ENCODE data around the gene EXD3. TPM values are rescaled to one million over a fixed set of nuclear protein-coding genes. Genes with fewer than 3 reads are reported as not detected.
"Not testable (repeated sequence)": the region's sequence is repeated elsewhere in the genome, so short reads cannot be mapped to it uniquely, and the experiment has no call there.

Gene EXD3
- total RNA-seq, 1 donor from 2014 or later, result 12.0 TPM

DNA sequence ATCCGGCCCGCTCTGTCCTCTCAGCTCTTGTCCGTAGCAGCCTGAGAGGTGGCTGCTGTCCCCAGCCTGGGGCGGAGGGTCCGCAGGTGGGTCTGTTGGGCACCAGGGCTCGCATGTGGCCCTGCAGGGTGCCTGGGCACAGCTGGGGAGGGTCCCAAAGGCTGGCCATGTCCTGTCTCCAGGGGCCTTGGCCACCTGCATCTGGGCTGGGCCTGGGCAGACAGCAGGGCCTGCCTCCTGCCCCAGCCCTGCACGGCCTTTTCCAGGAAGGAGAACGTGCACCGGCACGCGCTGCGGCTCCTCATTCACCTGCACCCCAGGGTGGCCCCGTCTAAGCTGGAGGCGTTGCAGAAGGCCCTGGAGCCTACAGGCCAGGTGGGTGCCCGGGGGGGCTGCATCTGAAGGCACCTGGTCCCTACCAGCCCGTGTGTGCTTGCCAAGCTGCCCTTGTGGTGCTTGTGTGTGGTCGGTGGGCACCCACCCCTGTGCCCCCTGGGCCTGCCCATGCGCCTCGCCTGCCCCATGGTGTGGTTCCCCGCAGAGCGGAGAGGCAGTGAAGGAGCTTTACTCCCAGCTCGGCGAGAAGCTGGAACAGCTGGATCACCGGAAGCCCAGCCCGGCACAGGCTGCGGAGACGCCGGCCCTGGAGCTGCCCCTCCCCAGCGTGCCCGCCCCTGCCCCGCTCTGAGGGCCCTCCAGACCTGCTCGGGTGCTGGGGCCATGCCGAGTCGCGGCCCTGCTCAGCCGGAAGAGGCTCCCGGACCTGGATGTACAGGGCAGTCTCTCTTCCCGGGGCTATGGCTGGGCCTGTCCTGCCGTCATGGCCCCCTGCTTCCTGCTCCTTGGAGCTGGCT is 150.5 kb downstream of the EXD3 start:
- DNase-seq (ENCODE audit: low spot score), result no peak

DNA sequence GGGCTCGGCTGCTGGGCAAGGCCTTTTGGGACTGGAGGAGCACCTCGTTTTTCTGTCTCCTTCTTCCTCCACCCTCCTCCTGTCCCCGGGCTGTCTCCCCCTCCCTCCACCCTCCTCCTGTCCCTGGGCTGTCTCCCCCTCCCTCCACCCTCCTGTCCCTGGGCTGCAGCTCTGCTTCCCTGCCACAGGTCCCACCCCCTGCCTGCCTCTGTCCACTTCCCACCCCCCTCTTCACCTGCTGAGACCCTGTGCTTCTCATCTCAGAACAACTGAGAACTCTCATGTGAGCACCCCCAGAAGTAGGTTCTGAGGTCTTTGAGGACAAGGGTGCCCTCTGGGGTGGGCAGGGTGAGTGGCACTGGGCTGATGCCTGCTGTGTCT is 151.3 kb downstream of the EXD3 start:
- DNase-seq (ENCODE audit: low spot score), result no peak

DNA sequence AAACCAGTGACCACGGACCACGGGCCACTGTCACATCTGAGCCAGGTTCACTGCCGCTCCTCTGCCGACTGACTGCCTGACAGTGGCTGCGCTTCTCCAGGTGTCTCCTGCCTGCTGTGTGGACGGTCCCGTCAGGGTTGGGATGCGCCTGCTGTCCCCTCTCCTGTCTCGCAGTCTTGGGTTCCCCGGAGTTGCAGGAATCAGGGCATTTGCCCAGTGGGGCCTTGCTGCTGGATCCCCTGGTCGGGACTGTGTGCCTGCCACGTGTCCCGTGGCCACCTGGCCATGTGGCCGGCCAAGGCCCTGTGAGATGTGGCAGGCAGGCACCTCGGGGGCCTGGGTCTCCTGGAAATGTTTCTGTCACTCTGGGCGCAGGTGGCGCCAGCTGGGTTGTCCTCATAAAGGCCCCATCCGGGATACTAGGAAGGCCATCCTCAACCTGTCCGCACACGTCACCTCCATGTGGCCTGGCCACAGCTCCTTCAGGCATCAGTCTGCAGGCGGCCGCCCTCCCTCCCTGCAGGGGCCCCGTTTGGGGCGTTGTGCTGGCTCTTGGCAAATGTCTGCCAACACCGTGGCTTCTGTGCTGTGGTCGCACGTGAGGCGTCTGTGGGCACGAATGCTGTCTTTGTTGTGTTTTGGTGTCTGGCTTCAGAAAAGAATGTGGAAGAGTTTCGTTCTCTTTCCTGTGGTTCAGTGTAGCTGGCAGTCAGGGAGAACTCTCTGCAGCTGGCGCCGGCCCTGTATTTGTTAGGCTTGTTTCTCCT is 151.8 kb downstream of the EXD3 start:
- no peak for DNase-seq (ENCODE audit: low spot score)

DNA sequence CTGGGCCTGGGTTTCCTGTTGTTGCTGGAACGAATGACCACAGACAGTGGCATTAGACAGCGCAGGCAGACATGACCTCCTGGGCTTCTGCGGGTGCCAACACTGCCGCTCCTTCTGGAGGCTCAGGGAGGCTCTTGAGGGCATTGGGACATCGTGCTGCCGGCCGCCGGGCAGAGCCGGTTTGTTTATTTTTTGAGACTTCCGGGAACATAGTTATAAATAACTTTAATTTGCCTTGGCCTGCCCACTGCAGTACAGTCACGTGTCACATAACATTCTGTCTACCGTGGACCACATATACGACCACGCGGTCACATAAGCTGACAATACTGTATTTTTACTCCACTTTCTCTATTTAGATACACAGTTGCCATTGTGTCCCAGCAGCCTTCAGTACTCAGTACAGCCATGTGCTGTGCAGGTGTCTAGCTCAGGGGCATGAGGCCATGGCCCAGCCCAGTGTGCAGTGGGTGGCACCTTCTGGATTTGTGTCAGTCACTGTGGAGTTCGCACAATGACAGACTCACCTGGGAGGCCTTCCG is 153.7 kb downstream of the EXD3 start:
- DNase-seq (ENCODE audit: low spot score), result no peak

DNA sequence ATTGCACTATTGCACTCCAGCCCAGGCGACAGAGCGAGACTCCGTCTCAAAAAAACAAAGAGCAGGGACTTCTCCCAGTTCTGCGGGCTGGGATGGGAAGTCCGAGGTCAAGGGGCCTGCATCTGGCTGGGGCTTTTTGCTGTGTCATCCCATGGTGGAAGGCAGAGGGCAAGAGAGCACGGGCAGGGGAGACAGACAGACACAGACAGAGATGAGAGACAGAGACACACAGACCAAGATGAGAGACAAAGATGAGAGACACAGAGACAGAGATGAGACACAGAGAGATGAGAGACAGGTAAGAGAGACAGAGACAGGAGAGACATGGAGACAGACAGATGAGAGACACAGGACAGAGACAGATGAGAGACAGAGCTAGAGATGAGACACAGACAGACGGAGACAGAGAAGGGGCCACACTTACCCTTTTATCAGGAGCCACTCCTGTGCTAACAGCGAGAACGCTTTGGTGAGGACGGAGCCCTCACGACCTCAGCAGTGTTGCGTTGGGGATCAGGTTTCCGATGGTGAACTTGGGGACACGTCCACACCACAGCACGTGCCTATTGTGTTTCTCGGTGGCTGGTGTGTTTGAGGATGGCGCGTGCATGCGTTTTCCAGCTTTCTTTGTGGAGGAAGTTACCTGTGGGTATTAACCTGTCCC is 154.3 kb downstream of the EXD3 start:
- DNase-seq (ENCODE audit: low spot score), result no peak

DNA sequence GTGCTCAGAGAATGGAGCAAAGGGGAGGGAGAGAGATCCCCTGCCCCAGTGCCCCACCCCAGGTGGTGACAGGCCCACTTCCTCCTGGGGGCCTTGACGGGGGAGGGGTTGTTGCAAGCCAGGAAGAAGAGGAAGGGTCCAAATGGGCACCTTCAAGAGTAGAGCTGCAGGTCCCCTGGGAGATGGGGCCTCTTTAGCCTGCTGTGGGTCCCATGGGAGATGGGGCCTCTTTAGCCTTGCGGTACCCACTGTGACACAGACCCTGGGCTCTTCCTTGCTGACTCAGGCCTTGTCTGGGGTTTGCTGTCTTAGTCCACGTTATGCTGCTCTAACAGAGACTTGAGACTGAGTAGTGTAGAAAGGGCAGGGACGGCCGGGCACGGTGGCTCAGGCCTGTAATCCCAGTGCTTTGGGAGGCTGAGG is 155.0 kb downstream of the EXD3 start:
- DNase-seq (ENCODE audit: low spot score), result no peak

DNA sequence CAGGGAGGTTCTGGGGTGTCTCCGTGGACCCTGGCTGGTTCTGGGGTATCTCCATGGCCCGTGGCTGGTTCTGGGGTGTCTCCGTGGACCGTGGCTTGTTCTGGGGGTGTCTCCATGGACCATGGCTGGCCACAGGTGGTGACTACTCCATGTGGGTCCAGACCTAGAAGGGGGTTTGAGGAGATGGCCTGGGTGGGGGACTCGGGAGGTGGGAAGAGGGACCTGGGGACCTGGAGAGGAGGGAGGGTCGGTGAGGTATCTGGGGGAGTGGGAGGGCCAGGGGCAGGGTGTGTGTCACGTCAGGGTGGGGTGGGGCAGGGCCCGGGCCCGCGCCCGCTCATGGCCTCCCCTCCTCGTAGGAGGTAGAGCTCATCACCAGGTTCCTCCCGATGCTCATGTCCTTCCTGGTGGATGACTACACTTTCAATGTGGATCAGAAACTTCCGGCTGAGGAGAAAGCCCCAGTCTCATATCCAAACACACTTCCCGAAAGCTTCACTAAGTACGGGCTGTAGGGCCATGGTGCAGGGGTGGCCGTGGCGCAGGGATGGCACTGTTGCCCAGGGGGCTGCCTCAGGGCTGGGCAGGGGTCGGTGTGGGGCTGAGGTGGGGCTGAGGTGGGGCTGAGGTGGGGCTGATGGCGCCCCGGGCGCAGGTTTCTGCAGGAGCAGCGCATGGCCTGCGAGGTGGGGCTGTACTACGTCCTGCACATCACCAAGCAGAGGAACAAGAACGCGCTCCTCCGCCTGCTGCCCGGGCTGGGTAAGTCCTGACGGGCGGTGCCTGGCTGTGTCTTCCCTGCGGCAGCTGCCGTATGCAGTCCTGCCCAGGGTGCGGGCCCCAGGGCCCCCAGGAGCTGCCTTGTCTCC is 156.1 kb downstream of the EXD3 start:
- no peak for DNase-seq (ENCODE audit: low spot score)

DNA sequence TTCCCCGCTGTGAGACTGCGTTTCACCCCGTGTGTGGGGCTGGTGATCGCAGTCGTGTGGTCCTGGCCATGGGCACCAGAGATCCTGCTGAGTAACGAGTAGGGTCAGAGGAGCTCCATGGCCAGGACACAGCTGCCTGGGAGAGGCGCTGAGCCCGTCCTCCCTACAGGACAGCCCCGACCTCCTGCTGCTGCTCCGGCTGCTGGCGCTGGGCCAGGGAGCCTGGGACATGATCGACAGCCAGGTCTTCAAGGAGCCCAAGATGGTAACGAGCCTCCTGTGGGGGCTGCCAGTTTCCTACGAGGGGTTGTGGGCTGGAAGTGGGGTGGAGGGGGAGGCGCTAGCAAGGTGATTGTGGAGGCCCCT is 156.8 kb downstream of the EXD3 start:
- no peak for DNase-seq (ENCODE audit: low spot score)

DNA sequence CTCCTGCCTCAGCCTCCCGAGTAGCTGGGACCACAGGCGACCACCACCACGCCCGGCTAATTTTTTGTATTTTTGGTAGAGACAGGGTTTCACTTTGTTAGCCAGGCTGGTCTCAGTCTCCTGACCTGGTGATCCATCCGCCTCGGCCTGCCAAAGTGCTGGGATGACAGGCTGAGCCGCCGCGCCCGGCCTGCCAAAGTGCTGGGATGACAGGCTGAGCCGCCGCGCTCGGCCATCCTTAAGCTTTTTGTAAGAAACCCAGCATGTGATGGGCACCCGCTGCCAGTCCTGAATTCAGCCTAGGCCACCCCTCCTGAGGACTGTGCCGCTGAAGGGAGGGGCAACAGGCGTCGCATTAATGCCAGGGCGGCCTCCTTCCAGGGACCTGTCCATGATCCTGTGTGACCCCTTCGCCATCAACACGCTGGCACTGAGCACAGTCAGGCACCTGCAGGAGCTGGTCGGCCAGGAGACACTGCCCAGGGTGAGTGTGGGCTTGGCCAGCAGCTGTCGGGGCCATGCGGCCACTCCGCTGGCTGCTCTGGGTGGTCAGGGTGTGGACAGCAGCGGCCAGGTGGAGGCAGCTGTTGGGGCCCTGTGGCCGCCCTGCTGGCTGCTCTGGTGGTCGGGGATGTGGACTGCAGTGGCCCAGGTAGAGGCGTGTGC is 157.3 kb downstream of the EXD3 start:
- no peak for DNase-seq (ENCODE audit: low spot score)

DNA sequence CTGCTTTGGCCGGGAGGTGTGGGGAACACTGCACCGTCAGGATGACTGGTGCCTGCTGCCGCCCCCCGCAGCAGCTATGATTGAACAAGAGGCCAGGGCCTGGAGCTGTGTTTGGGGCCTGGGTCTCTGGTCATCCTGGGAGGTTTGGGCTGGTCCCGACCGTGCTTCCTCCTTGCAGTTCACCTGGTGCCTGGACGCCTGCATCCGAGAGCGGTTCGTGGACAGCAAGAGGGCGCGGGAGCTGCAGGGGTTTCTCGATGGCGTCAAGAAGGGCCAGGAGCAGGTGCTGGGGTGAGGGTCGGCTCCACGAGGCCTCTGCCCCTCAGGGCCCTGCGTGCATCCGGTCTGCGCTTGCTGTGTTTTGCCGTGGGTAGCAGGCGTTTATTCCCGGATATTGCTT is 158.9 kb downstream of the EXD3 start:
- no peak for DNase-seq (ENCODE audit: low spot score)

DNA sequence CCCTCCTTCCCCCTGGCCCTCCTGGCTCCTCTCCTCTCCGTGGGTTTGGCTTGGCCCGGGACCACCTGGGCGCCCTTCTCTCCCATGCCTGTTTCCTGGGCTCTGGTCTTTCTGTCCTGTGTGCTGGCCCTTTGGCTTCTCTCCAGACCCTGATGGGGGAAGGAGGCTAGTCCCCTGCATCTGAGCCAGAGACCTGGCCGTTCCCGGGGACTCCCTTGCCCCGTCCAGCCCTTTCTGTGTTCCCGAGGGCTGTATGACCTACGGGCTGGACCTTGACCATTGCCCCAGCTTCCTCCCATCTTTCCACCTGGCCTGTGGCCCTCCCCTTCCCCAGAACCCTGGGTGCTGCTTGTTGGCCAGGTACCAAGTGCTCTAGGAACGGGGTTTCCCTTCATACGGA is 159.5 kb downstream of the EXD3 start:
- DNase-seq (ENCODE audit: low spot score), result no peak

DNA sequence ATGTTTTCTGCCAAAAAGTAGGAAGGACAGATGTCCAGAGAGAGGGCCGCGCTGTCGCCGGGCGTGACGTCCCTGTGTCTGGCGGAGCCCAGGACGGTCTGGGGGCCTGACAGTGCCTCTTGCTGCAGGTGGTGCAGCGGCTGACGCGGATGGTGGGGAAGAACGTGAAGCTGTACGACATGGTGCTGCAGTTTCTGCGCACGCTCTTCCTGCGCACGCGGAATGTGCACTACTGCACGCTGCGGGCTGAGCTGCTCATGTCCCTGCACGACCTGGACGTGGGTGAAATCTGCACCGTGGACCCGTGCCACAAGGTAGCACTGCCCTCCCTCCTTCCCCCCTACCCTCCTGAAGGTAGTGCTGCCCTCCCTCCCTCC is 160.1 kb downstream of the EXD3 start:
- DNase-seq (ENCODE audit: low spot score), result no peak

DNA sequence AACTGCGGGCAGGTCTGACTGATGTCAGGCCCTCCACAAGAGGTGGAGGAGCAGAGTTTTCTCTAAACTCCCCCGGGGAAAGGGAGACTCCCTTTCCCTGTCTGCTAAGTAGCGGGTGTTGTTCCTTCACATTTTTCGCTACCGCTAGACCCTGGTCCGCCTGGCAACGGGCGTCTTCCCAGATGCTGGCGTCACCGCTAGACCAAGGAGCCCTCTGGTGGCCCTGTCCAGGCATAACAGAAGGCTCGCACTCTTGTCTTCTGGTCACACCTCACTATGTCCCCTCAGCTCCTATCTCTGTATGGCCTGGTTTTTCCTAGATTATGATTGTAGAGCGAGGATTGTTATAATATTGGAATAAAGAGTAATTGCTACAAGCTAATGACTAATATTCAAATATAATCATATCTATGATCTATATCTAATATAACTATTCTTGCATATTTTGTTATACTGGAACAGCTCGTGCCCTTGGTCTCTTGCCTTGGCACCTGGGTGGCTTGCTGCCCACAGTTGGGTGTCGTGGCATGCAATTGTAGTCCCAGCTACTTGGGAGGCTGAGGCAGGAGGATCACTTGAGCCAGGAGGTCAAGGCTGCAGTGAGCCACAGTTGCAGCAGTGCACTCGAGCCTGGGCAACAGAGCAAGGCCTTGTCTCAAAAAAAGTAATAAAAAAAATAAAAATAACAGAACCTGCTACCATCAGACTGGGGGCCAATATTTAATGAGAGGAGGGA is 160.6 kb downstream of the EXD3 start:
- not testable (repeated sequence) for DNase-seq (ENCODE audit: low spot score)

Other genes with a start within 250 kb of the EXD3 start
- gene ANAPC2, start 234.6 kb downstream of the EXD3 start, total RNA-seq (ENCODE audit: insufficient read depth, low replicate concordance), result 18.3 TPM
- gene SSNA1, start 234.5 kb downstream of the EXD3 start, total RNA-seq (ENCODE audit: insufficient read depth, low replicate concordance), result 30.8 TPM
- 2.2 TPM for gene TPRN, start 222.4 kb downstream of the EXD3 start, total RNA-seq (ENCODE audit: insufficient read depth, low replicate concordance)
- gene TMEM203, start 217.5 kb downstream of the EXD3 start, total RNA-seq (ENCODE audit: insufficient read depth, low replicate concordance), result 33.0 TPM
- 0.72 TPM for gene NDOR1, start 217.5 kb downstream of the EXD3 start, total RNA-seq (ENCODE audit: insufficient read depth, low replicate concordance)
- gene RNF208, start 200.9 kb downstream of the EXD3 start, total RNA-seq (ENCODE audit: insufficient read depth, low replicate concordance), result not detected
- 0.96 TPM for gene CYSRT1, start 198.0 kb downstream of the EXD3 start, total RNA-seq (ENCODE audit: insufficient read depth, low replicate concordance)
- not detected for gene RNF224, start 195.7 kb downstream of the EXD3 start, total RNA-seq (ENCODE audit: insufficient read depth, low replicate concordance)
- not detected for gene SLC34A3, start 192.3 kb downstream of the EXD3 start, total RNA-seq (ENCODE audit: insufficient read depth, low replicate concordance)
- 48.9 TPM for gene TUBB4B, start 181.9 kb downstream of the EXD3 start, total RNA-seq (ENCODE audit: insufficient read depth, low replicate concordance)
- 1.9 TPM for gene STPG3, start 171.9 kb downstream of the EXD3 start, total RNA-seq (ENCODE audit: insufficient read depth, low replicate concordance)
- 18.8 TPM for gene NELFB, start 167.8 kb downstream of the EXD3 start, total RNA-seq (ENCODE audit: insufficient read depth, low replicate concordance)
- 4.3 TPM for gene TOR4A, start 145.4 kb downstream of the EXD3 start, total RNA-seq (ENCODE audit: insufficient read depth, low replicate concordance)
- 1.9 TPM for gene NRARP, start 120.9 kb downstream of the EXD3 start, total RNA-seq (ENCODE audit: insufficient read depth, low replicate concordance)
- not detected for gene NOXA1, start 231 bp upstream of the EXD3 start, total RNA-seq (ENCODE audit: insufficient read depth, low replicate concordance)
- gene ENTPD8, start 18.2 kb upstream of the EXD3 start, total RNA-seq (ENCODE audit: insufficient read depth, low replicate concordance), result not detected
- 8.7 TPM for gene NSMF, start 36.2 kb upstream of the EXD3 start, total RNA-seq (ENCODE audit: insufficient read depth, low replicate concordance)
- 4.3 TPM for gene PNPLA7, start 127.2 kb upstream of the EXD3 start, total RNA-seq (ENCODE audit: insufficient read depth, low replicate concordance)
- gene MRPL41, start 128.7 kb upstream of the EXD3 start, total RNA-seq (ENCODE audit: insufficient read depth, low replicate concordance), result 11.8 TPM
- gene DPH7, start 155.8 kb upstream of the EXD3 start, total RNA-seq (ENCODE audit: insufficient read depth, low replicate concordance), result 24.8 TPM
- 14.2 TPM for gene ZMYND19, start 167.3 kb upstream of the EXD3 start, total RNA-seq (ENCODE audit: insufficient read depth, low replicate concordance)
- gene ARRDC1, start 182.5 kb upstream of the EXD3 start, total RNA-seq (ENCODE audit: insufficient read depth, low replicate concordance), result 11.3 TPM
- 39.5 TPM for gene EHMT1, start 195.8 kb upstream of the EXD3 start, total RNA-seq (ENCODE audit: insufficient read depth, low replicate concordance)

Measured in umbilical cord (tissue), 2 donors.